GM12878 (cell line): ENCODE measurements around the gene LOXL4. TPM values are rescaled to one million over a fixed set of nuclear protein-coding genes. Genes with fewer than 3 reads are reported as not detected.

Experiments
- ATAC-seq: fragments of 200-7000 bp; cut with Tn5 transposase; 3 replicates; pipeline ENCODE4 v1.9.1; 2020; ENCODE audit warnings: mild to moderate bottlenecking, moderate library complexity
- BruUV-seq: library from RNA; stranded (reverse); fragments of 400-500 nt; replicated peaks from 2 replicates; lab custom pipeline; 2021; lab: Mats Ljungman, UMichigan
- CTCF ChIA-PET: fragments of 300-600 bp; sonication (Branson Sonifier 250); formaldehyde crosslinking; extraction: SDS; loops from one replicate; lab custom pipeline; 2021; ENCODE audit warnings: inconsistent platforms; lab: Yijun Ruan, JAX
- POLR2A ChIA-PET: fragments of 350-600 bp; formaldehyde crosslinking; extraction: SDS; loops from one replicate; lab custom pipeline; 2021; ENCODE audit warnings: inconsistent platforms; lab: Charles Lee
- RAD21 ChIA-PET: fragments of 300-600 bp; sonication (Branson Sonifier 250); formaldehyde crosslinking; loops from one replicate; lab custom pipeline; 2023; ENCODE audit warnings: antibody characterized with exemption; ENCODE audit not compliant: unreplicated experiment; lab: Charles Lee
- SMC1A ChIA-PET: fragments of 300-600 bp; sonication (Branson Sonifier 250); formaldehyde crosslinking; loops from one replicate; lab custom pipeline; 2023; ENCODE audit not compliant: unreplicated experiment, uncharacterized antibody; lab: Charles Lee
- DNase-seq: peaks from one replicate; pipeline ENCODE4 v3.0.0-alpha.2; 2011; ENCODE audit warnings: low read depth, low spot score
- FAIRE-seq: peaks from 3 replicates; lab custom pipeline; 2011; peaks lifted over from hg19 to GRCh38; lab: Jason Lieb, UNC
- H2AFZ ChIP-seq: 2 replicates; pipeline ENCODE4 v1.6.0; 2011; ENCODE audit warnings: low read depth, low read length, control low read depth; ENCODE audit not compliant: control insufficient read depth
- H3K27ac ChIP-seq: 2 replicates; pipeline ENCODE4 v1.5.1; 2011; ENCODE audit warnings: control low read depth; ENCODE audit not compliant: control insufficient read depth, insufficient read depth
- H3K27me3 ChIP-seq, 2 experiments: replicated peaks in 1 of 2; 2 replicates each; pipeline versions ENCODE4 v1.6.0 to v1.6.1; 2011; ENCODE audit warnings: low read length in 1 of 2; ENCODE audit not compliant: control insufficient read depth in 2 of 2, insufficient read depth in 2 of 2
- H3K36me3 ChIP-seq, 2 experiments: 2 replicates each; pipeline ENCODE4 v1.5.1; 2011; ENCODE audit warnings: low read length in 1 of 2; ENCODE audit not compliant: control insufficient read depth in 2 of 2, insufficient read depth in 2 of 2
- H3K4me1 ChIP-seq: 2 replicates; pipeline ENCODE4 v1.6.1; 2011; ENCODE audit warnings: mild to moderate bottlenecking, low read length, moderate library complexity, mixed read lengths; ENCODE audit not compliant: control insufficient read depth, insufficient read depth
- H3K4me2 ChIP-seq: 2 replicates; pipeline ENCODE4 v1.6.0; 2011; ENCODE audit warnings: control low read depth; ENCODE audit not compliant: control insufficient read depth, insufficient read depth
- H3K4me3 ChIP-seq: fragments of 200-600 bp; sonication (generic); 2 replicates; pipeline ENCODE4 v1.5.1; 2016
- H3K79me2 ChIP-seq: 2 replicates; pipeline ENCODE4 v1.6.0; 2011; ENCODE audit warnings: low read length; ENCODE audit not compliant: control insufficient read depth, insufficient read depth
- H3K9ac ChIP-seq: 2 replicates; pipeline ENCODE4 v1.8.0; 2011; ENCODE audit warnings: low read length, control low read depth, mixed read lengths; ENCODE audit not compliant: control insufficient read depth, insufficient read depth
- H3K9me3 ChIP-seq: replicated peaks from 3 replicates; pipeline ENCODE4 v1.5.1; 2011; ENCODE audit warnings: mild to moderate bottlenecking, low read length; ENCODE audit not compliant: control insufficient read depth, insufficient read depth
- H4K20me1 ChIP-seq: 2 replicates; pipeline ENCODE4 v1.6.0; 2011; ENCODE audit not compliant: control insufficient read depth, insufficient read depth
- DPF2 ChIP-seq: fragments of 450-650 bp; IDR thresholded peaks from 2 replicates; pipeline ENCODE4 v1.6.1; 2017; ENCODE audit warnings: mild to moderate bottlenecking
- E4F1 ChIP-seq: fragments of 450-650 bp; IDR thresholded peaks from 2 replicates; pipeline ENCODE4 v1.6.1; 2018; ENCODE audit warnings: borderline replicate concordance, mild to moderate bottlenecking; ENCODE audit not compliant: partially characterized antibody
- FOXK2 ChIP-seq: fragments of 450-650 bp; IDR thresholded peaks from 2 replicates; pipeline ENCODE4 v1.6.1; 2017; ENCODE audit warnings: mild to moderate bottlenecking, moderate library complexity
- GABPA ChIP-seq: IDR thresholded peaks from 2 replicates; pipeline ENCODE4 v1.6.1; 2014; ENCODE audit warnings: antibody characterized with exemption, low read depth, mild to moderate bottlenecking, inconsistent platforms
- HDAC6 ChIP-seq: fragments of 200-600 bp; sonication (generic); IDR thresholded peaks from one replicate; pipeline ENCODE4 v1.8.0; 2017; ENCODE audit warnings: antibody characterized with exemption; ENCODE audit not compliant: unreplicated experiment
- KDM1A ChIP-seq: fragments of 200-600 bp; sonication (generic); IDR thresholded peaks from 2 replicates; pipeline ENCODE4 v1.6.1; 2016; ENCODE audit warnings: borderline replicate concordance
- MEF2A ChIP-seq: IDR thresholded peaks from 2 replicates; pipeline ENCODE4 v1.6.1; 2011; ENCODE audit warnings: low read depth, mild to moderate bottlenecking, low read length, moderate library complexity; ENCODE audit not compliant: insufficient read depth
- MTA2 ChIP-seq: fragments of 450-650 bp; IDR thresholded peaks from 2 replicates; pipeline ENCODE4 v1.6.1; 2016; ENCODE audit warnings: low read depth, mild to moderate bottlenecking, moderate library complexity
- MYB ChIP-seq: fragments of 150-350 bp; IDR thresholded peaks from 2 replicates; pipeline ENCODE4 v1.6.1; 2014; ENCODE audit warnings: mild to moderate bottlenecking, low read depth, low read length, borderline replicate concordance
- NRF1 ChIP-seq: conservative IDR thresholded peaks from 2 replicates; pipeline ENCODE4 v1.6.1; 2011; ENCODE audit warnings: mild to moderate bottlenecking, low read depth, low read length, improper control_type of control experiment
- RAD21 ChIP-seq: IDR thresholded peaks from 2 replicates; pipeline ENCODE4 v1.6.1; 2011; ENCODE audit warnings: mild to moderate bottlenecking, low read depth, low read length, moderate library complexity; ENCODE audit not compliant: insufficient read depth
- SPI1 ChIP-seq: IDR thresholded peaks from 2 replicates; pipeline ENCODE4 v1.6.1; 2011; ENCODE audit warnings: low read depth, mild to moderate bottlenecking, low read length, moderate library complexity, borderline replicate concordance; ENCODE audit not compliant: insufficient read depth
- TCF3 ChIP-seq: IDR thresholded peaks from 2 replicates; pipeline ENCODE4 v1.6.1; 2012; ENCODE audit warnings: low read depth, mild to moderate bottlenecking, low read length, borderline replicate concordance; ENCODE audit not compliant: insufficient read depth
- YY1 ChIP-seq: IDR thresholded peaks from 2 replicates; pipeline ENCODE4 v1.6.1; 2011; ENCODE audit warnings: low read depth, mild to moderate bottlenecking, low read length
- WGBS: methylation state at CpG from one replicate; pipeline ENCODE4 v1.1.6; 2016; ENCODE audit warnings: low lambda C conversion rate; ENCODE audit not compliant: insufficient replicate concordance, insufficient coverage; ENCODE audit errors: missing lambda C conversion rate; 5-methylcytosine and 5-hydroxymethylcytosine counted together
- in situ Hi-C: fragments of 300-500 bp; cut with MboI; formaldehyde crosslinking; loops from 9 replicates; pipeline ENCODE4 v1.14.3; 2018; ENCODE audit warnings: mixed read lengths
- intact Hi-C: fragments of 100-400 bp; cut with micrococcal nuclease; formaldehyde crosslinking; loops from one replicate; pipeline ENCODE4 v1.14.2; 2022; ENCODE audit not compliant: unreplicated experiment
- polyA plus RNA-seq, 11 experiments: library from polyadenylated mRNA; depleted of rRNA in 4 of 11; unstranded in 6 of 11; stranded (reverse) in 5 of 11; fragments of >200 nt; fragmentation: Nextera tagmentation in 4 of 11; fragmentation: Illumina TruSeq in 1 of 11; extraction: Ambion mirVana in 4 of 11; extraction: Trizol in 1 of 11; gene quantifications; 1 replicate in 1 of 11; 2 replicates in 10 of 11; pipeline versions ENCODE4 v1.2.1 to v1.2.3, GENCODE V29; 2011 to 2016; ENCODE audit warnings: inconsistent platforms in 2 of 11, missing spikeins in 2 of 11, low read depth in 1 of 11
- total RNA-seq, 4 experiments: library from RNA; depleted of rRNA in 3 of 4; stranded (reverse); fragments of >200 nt in 3 of 4; fragmentation: Illumina TruSeq in 1 of 4; extraction: Trizol in 1 of 4; gene quantifications; 2 replicates each; pipeline versions ENCODE4 v1.2.1 to v1.2.3, GENCODE V29; 2013 to 2021

LOXL4 gene
- total and polyA plus RNA-seq, 10 of the 15 experiments (the other 5 are each of a cell fraction or from before 2014, with no cell fraction given) = 0.02 to 0.12 (median 0.08) TPM; not detected in 3

- DNase-seq (no peak), ATAC-seq (no peak), FAIRE-seq (no peak)
- H4K20me1 ChIP-seq = no peaks in the 10 kb centered on the region
- no peaks in the 10 kb centered on the region for H3K79me2 ChIP-seq
- no peaks in the 10 kb centered on the region for H3K9me3 ChIP-seq
- 84% methylated on average over 13 of the region's 13 CpGs for WGBS
- peaks cover 0 to 5% of the 10 kb centered on the region in 2 experiments; a peak in 1 of 4 replicates for H3K36me3 ChIP-seq
- ChIA-PET CTCF (no interaction called here), SMC1A (no interaction called here), RAD21 (no interaction called here), POLR2A (no interaction called here)
- H3K4me1 ChIP-seq = no peaks in the 10 kb centered on the region
- no peak overlapping the region for H3K9ac ChIP-seq
- no TSS peak for BruUV-seq
- no peak overlapping the region for H3K4me2 ChIP-seq
- TF ChIP-seq E4F1 = no peak
- TF ChIP-seq HDAC6 = no peak
- TF ChIP-seq GABPA = no peak
- in situ Hi-C loops = no loop called here
- no peak overlapping the region for H3K27ac ChIP-seq
- no peak overlapping the region for H2AFZ ChIP-seq
- no peaks in the 10 kb centered on the region for H3K27me3 ChIP-seq
- no peak overlapping the region for H3K4me3 ChIP-seq
- intact Hi-C loops = no loop called here
Measured at GRCh38 chr10:98258683-98259454, 9.1 kb downstream of the LOXL4 start.

GRCh38 chr10:98257961-98258360 is 10.0 kb downstream of the LOXL4 start:
- no peak overlapping the region for H3K9ac ChIP-seq
- ATAC-seq (no peak), FAIRE-seq (no peak), DNase-seq (no peak)
- H3K4me3 ChIP-seq = no peak overlapping the region
- 87% methylated on average over 16 of the region's 16 CpGs for WGBS
- H3K27me3 ChIP-seq = no peaks in the 10 kb centered on the region
- in situ Hi-C loops = no loop called here
- no TSS peak for BruUV-seq
- no peak overlapping the region for H3K27ac ChIP-seq
- no peak overlapping the region for H3K4me2 ChIP-seq
- H3K79me2 ChIP-seq = no peaks in the 10 kb centered on the region
- H2AFZ ChIP-seq = no peak overlapping the region
- no peaks in the 10 kb centered on the region for H4K20me1 ChIP-seq
- ChIA-PET CTCF (no interaction called here), POLR2A (no interaction called here), RAD21 (no interaction called here), SMC1A (no interaction called here)
- peaks cover 0 to 5% of the 10 kb centered on the region in 2 experiments; a peak in 1 of 4 replicates for H3K36me3 ChIP-seq
- no peaks in the 10 kb centered on the region for H3K9me3 ChIP-seq
- no peaks in the 10 kb centered on the region for H3K4me1 ChIP-seq
- intact Hi-C loops = no loop called here
- no peak for TF ChIP-seq DPF2
- no peak for TF ChIP-seq KDM1A
- no peak for TF ChIP-seq SPI1
- no peak for TF ChIP-seq MTA2
- no peak for TF ChIP-seq NRF1
- TF ChIP-seq YY1 = no peak
- TF ChIP-seq FOXK2 = no peak
- TF ChIP-seq RAD21 = no peak
- no peak for TF ChIP-seq TCF3
- no peak for TF ChIP-seq MYB
- TF ChIP-seq MEF2A = no peak
